Brain microvascular endothelial cell (primary cell): ENCODE measurements around the gene HLA-DMB.
A peak's percentile ranks its signal among the peaks of the same experiment; 100 is the strongest.

Experiments used
- DNase-seq: peaks from one replicate; pipeline ENCODE4 v3.0.0-alpha.2; 2020
- H3K27ac ChIP-seq: fragments of 250-450 bp; sonication (Bioruptor Pico); 2 replicates; pipeline ENCODE4 v1.5.1; 2020; ENCODE audit warnings: mild to moderate bottlenecking, moderate library complexity
- H3K27me3 ChIP-seq: fragments of 250-450 bp; sonication (Bioruptor Pico); replicated peaks from 2 replicates; pipeline ENCODE4 v1.5.1; 2020; ENCODE audit warnings: mild to moderate bottlenecking
- H3K36me3 ChIP-seq: fragments of 250-450 bp; sonication (Bioruptor Pico); replicated peaks from 2 replicates; pipeline ENCODE4 v1.5.1; 2020; ENCODE audit warnings: mild to moderate bottlenecking
- H3K4me3 ChIP-seq: 2 replicates; pipeline ENCODE4 v1.5.1; 2011; ENCODE audit warnings: low read depth, mild to moderate bottlenecking, control low read depth, low read length, moderate library complexity
- CTCF ChIP-seq: IDR thresholded peaks from 2 replicates; pipeline ENCODE4 v1.5.1; 2011; ENCODE audit warnings: low read depth, mild to moderate bottlenecking, moderate library complexity, low read length, control low read depth, inconsistent platforms; ENCODE audit errors: missing control alignments
- in situ Hi-C: cut with HindIII; loops from 2 replicates; pipeline ENCODE4 v1.10.0; 2017; ENCODE audit warnings: low sequenced_read_pairs, low pct_ligation_motif_present

The HLA-DMB gene

GRCh38 chr6:32940656-32941213 is at the start of gene HLA-DMB:
TSS of gene HLA-DMB (minus strand) at chr6:32941028. CDS start at chr6:32940807, 221 bp downstream.
- no peak within 1 kb of the TSS for H3K27ac ChIP-seq
- in situ Hi-C loops = no loop called here
- H3K36me3 ChIP-seq = no peaks in the 10 kb centered on the region
- peaks cover 17% of the 10 kb centered on the region for H3K27me3 ChIP-seq
- H3K4me3 ChIP-seq = no peak within 1 kb of the TSS
- no peak for TF ChIP-seq CTCF
- peak; percentile 58 for DNase-seq

DNA sequence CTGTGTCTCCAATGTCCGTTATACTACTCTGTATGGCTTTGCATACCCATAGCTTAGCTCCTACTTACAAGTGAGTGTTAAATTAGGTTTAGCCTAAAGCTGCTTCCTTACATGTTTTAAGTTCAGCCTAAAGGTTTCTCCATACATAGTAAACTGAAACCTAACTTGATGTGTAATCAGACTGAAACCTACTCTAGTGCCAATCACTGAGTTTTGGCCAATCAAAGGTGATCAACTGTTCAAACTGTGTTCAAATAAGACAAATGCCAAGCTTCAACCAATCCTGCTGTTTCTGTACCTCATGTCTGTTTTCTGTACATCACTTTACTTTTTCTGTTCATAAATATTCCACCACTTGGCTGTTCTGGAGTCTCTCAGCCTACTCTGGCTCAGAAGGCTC is 48.5 kb upstream of the HLA-DMB start:
- DNase-seq = no peak
- in situ Hi-C loops = no loop called here
- no peak overlapping the region for H3K27ac ChIP-seq
- H3K27me3 ChIP-seq = no peaks in the 10 kb centered on the region
- no peak overlapping the region for H3K4me3 ChIP-seq
- no peak for TF ChIP-seq CTCF
- no peaks in the 10 kb centered on the region for H3K36me3 ChIP-seq

DNA sequence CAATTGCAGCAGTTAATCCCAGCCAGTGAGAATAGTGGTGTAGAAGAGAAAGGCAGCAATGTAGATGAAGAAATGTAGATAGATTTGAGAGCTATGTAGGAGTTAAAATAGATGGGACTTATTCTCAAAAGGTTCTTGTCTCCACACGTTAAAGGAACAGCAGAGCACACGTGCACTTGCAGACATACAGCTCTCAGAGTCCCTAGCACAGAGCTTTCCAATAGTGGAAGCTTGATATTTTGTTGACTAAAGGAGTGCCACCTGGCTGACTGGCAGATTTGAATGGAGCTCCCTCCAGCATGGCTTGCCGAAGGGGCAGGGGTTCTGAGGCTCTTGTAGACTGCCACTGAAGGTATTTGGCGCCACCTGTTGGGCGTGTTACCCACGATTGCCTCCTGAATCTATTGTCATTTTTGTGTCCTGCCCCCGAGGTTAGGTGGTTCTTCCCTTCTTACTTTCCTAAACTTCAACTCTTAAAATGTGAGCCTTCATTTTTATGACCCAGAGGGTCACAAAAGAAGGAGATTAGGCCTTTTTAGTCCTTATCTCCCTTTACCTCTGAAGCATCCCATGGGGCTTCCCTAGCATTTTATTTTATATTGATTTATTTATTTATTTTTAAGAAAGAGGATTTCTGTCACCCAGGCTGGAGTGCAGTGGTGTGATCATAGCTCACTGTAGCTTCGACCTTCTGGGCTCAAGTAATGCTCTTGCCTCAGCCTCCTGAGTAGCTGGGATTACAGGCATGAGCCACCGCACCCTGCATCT is 44.0 kb upstream of the HLA-DMB start:
- DNase-seq = peak; percentile 81
- in situ Hi-C loops = no loop called here
- H3K27me3 ChIP-seq = no peaks in the 10 kb centered on the region
- no peak overlapping the region for H3K27ac ChIP-seq
- H3K4me3 ChIP-seq = no peak overlapping the region
- TF ChIP-seq CTCF = peak; percentile 92
- peaks cover 34% of the 10 kb centered on the region for H3K36me3 ChIP-seq

GRCh38 chr6:32983964-32984621 is 43.3 kb upstream of the HLA-DMB start:
- Histone ChIP-seq H3K4me3 (no peak overlapping the region), H3K27me3 (no peaks in the 10 kb centered on the region), H3K27ac (no peak overlapping the region), H3K36me3 (peaks cover 41% of the 10 kb centered on the region)
- TF ChIP-seq CTCF = no peak
- no peak for DNase-seq
- in situ Hi-C loops = no loop called here

DNA sequence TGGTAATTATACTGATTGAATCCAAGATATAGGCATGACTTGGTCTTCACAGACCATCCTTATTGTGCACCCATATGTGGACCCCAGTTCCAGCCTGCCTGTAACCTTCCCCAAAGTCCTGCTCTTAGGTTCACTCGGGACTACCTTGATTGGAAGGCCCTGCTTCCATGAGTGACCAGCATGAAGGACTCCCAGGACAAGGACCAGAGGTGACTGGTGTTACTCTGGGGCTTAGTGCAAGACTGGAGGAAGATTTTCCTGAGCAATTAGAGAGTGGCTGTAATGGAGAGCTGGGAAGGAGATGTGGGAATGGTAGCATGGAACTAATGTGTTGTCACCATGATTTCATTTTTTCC is 42.6 kb upstream of the HLA-DMB start:
- no peak for DNase-seq
- H3K27me3 ChIP-seq = no peaks in the 10 kb centered on the region
- in situ Hi-C loops = no loop called here
- TF ChIP-seq CTCF = no peak
- H3K4me3 ChIP-seq = no peak overlapping the region
- H3K27ac ChIP-seq = no peak overlapping the region
- H3K36me3 ChIP-seq = peaks cover 47% of the 10 kb centered on the region
